GM21825 (cell line): ENCODE data around the gene PRICKLE3.
"Not testable (repeated sequence)": the region's sequence is repeated elsewhere in the genome, so short reads cannot be mapped to it uniquely, and the experiment has no call there.

Experiments
- ATAC-seq: cut with Tn5 transposase; IDR thresholded peaks from one replicate; pipeline ENCODE4 v1.9.1; 2021; ENCODE audit warnings: mild to moderate bottlenecking, moderate library complexity; ENCODE audit not compliant: unreplicated experiment

PRICKLE3 gene

GRCh38 chrX:49163555-49164419, 22.4 kb downstream of the PRICKLE3 start:
- peak; percentile 39 for ATAC-seq

- ATAC-seq: no peak
These were observed 23.6 kb downstream of the PRICKLE3 start, which contains the start of gene MAGIX for GRCh38 chrX:49162620-49163019. MAGIX (plus strand) TSS chrX:49162758; CDS start chrX:49162890, 132 bp downstream.

- ATAC-seq: no peak
These were observed 24.5 kb downstream of the PRICKLE3 start for GRCh38 chrX:49161632-49162031.

- ATAC-seq: no peak
These were observed 25.3 kb downstream of the PRICKLE3 start for GRCh38 chrX:49160908-49161307.

GRCh38 chrX:49157194-49157593, 29.0 kb downstream of the PRICKLE3 start:
- no peak for ATAC-seq

- peak; percentile 90 for ATAC-seq
These were observed 30.0 kb downstream of the PRICKLE3 start for GRCh38 chrX:49155900-49156837.

GRCh38 chrX:49155243-49155899, 30.8 kb downstream of the PRICKLE3 start:
- no peak for ATAC-seq

GRCh38 chrX:49153467-49153866, 32.7 kb downstream of the PRICKLE3 start:
- no peak for ATAC-seq

- not testable (repeated sequence) for ATAC-seq
These were observed 36.9 kb downstream of the PRICKLE3 start for GRCh38 chrX:49149291-49149690.

- ATAC-seq: not testable (repeated sequence)
These were observed 37.6 kb downstream of the PRICKLE3 start for GRCh38 chrX:49148390-49149100.

- no peak for ATAC-seq
These were observed 38.2 kb downstream of the PRICKLE3 start for GRCh38 chrX:49147936-49148335.

- no peak for ATAC-seq
These were observed 38.9 kb downstream of the PRICKLE3 start for GRCh38 chrX:49147282-49147681.

GRCh38 chrX:49143154-49143553, 43.0 kb downstream of the PRICKLE3 start:
- not testable (repeated sequence) for ATAC-seq

GRCh38 chrX:49142264-49142663, 43.9 kb downstream of the PRICKLE3 start:
- ATAC-seq: not testable (repeated sequence)

GRCh38 chrX:49139713-49140112, 46.5 kb downstream of the PRICKLE3 start:
- ATAC-seq: no peak

- ATAC-seq: no peak
These were observed 48.7 kb downstream of the PRICKLE3 start for GRCh38 chrX:49137492-49137891.

- no peak for ATAC-seq
These were observed 52.4 kb downstream of the PRICKLE3 start for GRCh38 chrX:49133759-49134158.

- not testable (repeated sequence) for ATAC-seq
These were observed 53.9 kb downstream of the PRICKLE3 start for GRCh38 chrX:49132275-49132674.

- ATAC-seq: no peak
These were observed 56.7 kb downstream of the PRICKLE3 start for GRCh38 chrX:49129427-49129826.

- not testable (repeated sequence) for ATAC-seq
These were observed 58.4 kb downstream of the PRICKLE3 start for GRCh38 chrX:49127742-49128258.
